Cerebellar nuclear complex (tissue), 1 donor: ENCODE measurements around the gene DNAH11.

Source experiments
- DNase-seq, 2 experiments: peaks; one replicate each; lab custom pipeline; 2025; lab: John Stamatoyannopoulos, UW

Gene DNAH11

DNA sequence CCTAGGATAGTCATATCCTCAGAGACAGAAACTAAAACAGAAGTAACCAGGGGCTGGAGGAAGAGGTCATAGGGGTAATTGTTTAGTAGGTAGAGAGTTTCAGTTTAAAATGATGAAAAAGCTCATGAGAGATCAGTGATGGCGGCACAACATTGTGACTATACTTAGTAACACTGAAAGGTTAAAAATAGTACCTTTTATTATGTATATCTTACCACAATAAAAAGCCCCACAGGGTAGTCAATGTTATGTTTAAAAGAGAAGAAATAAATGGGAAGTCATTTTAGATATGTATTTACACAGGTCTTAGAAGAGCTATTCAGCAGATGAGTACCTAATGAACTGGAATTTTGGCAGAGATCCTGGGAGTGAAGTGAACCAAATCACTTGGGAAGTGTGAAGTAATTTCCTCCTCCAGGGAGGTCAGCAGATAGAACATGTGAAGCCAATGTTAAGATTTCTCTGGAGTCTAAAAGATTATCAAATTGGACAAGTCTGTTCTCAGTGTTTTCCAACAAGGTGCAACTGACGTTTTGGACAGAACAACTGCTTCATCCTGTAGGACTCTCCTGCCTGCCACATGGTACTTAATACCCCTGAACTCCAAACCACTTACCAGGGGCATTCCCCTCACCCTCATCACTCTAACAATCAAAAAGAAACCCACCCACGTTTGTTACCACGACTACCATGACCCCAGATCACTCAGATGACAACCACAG lies 396.5 kb downstream of the DNAH11 start:
- DNase-seq, result no peak

- DNase-seq, result no peak
Observed at GRCh38 chr7:21939858-21940372, 397.1 kb downstream of the DNAH11 start.

- DNase-seq, result no peak
Observed at GRCh38 chr7:21941611-21942141, 398.8 kb downstream of the DNAH11 start.

DNA sequence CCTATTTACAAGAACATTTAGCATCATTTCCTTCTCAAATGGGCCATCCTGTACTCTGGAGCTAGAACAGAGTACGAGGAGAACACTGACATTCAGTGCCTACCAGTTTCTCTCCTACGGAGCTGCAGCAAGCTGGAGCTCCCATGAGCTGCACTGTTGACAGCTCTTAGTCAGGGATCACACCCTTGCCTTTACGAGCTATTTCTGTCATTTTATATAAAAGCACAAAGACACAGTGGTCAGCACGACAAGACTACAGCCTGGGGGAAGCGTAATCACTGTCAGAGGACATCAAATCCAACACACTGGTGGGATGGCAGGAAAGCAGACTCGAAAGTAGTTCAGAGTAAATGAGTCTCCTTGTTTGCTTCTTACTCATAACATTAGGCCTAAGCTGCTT lies 400.1 kb downstream of the DNAH11 start:
- DNase-seq, result no peak

DNA sequence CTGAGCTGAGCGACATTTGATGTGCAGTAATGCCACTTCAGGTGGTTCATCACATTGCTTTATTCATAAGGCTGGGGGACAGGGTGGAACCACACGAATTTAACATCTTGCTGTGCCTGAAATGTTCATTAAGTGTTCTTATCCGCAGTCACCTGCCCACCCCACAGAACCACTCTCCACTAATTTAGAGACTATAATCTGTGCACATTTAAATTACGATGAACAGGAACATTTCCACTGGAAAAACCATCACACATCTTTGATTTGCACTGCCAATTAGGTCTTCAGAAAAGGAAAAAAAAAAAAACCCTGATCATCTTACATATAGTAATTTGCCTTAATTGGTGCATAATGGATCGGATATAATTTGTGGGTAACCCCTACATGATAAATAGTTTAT lies 400.6 kb downstream of the DNAH11 start:
- no peak for DNase-seq

- DNase-seq, result no peak
Observed at GRCh38 chr7:21944616-21945453, 402.0 kb downstream of the DNAH11 start.

- DNase-seq, result no peak
Observed at GRCh38 chr7:21945454-21946221, 402.8 kb downstream of the DNAH11 start, which contains the start of gene CDCA7L. Gene CDCA7L (minus strand): TSS chr7:21945899. CDS start chr7:21945804, 95 bp downstream.

DNA sequence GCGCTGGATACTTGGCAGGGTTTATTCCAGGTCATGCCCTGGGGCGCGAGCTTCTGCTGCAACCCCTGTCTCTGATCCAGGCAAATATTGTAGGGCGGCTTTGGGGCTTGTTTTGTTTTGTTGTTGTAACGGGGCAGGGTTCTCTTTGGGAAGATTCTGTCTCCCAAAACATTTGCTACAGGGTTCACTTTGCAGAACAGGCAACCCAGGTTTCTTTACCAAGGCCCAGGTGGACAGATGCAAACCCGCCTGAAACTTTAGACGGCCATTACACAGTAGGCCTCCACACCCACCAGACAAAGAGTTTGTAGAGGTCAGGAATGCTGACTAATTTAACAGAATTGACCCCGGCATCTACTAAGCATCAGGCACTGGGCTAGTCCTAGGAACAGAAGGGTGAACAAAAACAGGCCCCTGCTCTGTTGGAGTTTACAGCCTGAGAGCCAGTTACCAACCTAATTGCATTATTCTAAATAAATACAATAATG lies 403.4 kb downstream of the DNAH11 start:
- no peak for DNase-seq

DNA sequence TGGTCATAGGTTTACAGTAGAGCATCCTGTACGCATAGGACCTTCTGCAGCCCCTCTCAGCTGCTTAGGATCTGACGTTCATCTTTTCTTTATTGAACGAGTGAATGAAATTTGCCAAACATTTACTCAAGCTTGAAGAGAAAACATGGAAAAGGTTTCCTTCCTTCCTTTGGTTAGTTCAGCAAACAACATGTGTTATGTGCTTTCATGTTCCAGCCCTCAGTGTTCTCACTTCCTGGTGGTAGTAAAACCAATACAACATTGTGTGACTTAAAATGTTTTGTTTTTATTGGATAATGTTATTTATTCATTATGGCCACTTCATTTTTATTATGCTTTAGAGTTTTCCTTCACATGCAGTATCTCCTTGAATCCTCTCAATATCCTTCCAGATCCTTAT lies 404.2 kb downstream of the DNAH11 start:
- no peak for DNase-seq

GRCh38 chr7:21947946-21948345 lies 405.1 kb downstream of the DNAH11 start:
- DNase-seq, result no peak

DNA sequence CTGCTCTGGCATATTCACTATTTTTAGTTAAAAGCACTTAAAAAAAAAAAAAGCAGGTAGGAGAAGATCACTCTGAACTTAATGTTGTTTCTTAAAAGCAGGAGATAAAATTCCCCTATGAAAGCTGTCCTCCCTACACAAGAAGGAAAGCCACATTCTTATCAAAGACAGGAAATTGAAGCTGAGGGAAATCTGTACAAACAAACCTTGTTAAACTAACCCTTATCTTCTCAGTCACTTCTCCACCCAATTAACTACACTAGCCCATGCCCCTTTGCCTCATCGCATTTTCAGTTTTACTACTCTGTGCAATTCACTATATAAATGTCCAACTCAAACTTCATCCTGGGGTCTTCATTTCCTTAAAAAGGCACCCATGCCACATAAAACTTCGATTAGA lies 405.5 kb downstream of the DNAH11 start:
- DNase-seq, result no peak

DNA sequence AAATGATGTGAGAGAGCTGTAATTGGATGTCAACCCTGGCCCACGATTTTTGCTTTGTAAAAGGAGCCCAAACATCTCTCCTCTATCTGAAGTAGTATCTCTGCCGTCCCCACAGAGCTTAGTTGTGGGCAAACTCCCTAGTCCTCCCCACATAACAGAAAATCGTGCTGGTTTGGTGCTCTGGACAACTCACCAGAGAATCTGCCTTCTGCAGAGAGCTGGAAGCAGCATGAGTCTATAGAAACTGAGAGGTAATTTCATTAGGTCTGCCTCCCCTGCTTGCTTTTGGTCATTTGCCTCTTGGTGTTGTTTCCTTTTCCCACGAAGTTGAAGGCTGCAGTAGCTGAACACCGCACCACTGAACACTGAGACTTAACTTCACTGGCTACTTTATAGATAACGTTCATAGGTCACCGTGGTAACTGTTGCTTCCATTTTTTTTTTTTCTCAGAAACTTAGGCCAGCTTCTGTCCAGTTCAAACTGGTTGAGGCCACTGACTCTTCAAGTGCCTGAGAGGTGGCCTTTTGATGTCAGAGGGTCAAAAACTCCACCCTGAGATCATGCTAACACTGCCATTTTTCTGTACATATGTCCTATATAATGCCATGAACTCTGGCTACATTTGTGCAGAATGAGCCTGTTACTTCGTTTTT lies 406.2 kb downstream of the DNAH11 start:
- no peak for DNase-seq
